Measurements from ENCODE around the gene CSGALNACT2.

- TF ChIP-seq CTCF (IDR thresholded peaks at IDR 0.05; ENCODE audit: low read depth, low read length), result no peak
- no peak for TF ChIP-seq EZH2phosphoT487 (IDR thresholded peaks at IDR 0.05; ENCODE audit: low read depth)
Observed at GRCh38 chr10:43158636-43159035, 20.4 kb downstream of the CSGALNACT2 start.

Measured in OCI-LY3 (cell line).